K562 (cell line): ENCODE measurements around the gene KCNG4. TPM values are rescaled to one million over a fixed set of nuclear protein-coding genes. Genes with fewer than 3 reads are reported as not detected.

ENCODE experiments used
- ATAC-seq: fragments of 200-7000 bp; cut with Tn5 transposase; 3 replicates; pipeline ENCODE4 v1.9.1; 2020; ENCODE audit warnings: moderate library complexity
- BruUV-seq: library from RNA; stranded (reverse); fragments of 400-500 nt; replicated peaks from 2 replicates; lab custom pipeline; 2021; lab: Mats Ljungman, UMichigan
- CTCF ChIA-PET: fragments of 300-600 bp; formaldehyde crosslinking; extraction: SDS; loops from one replicate; lab custom pipeline; 2021; ENCODE audit warnings: low intra/inter-chr PET ratio; lab: Yijun Ruan, JAX
- POLR2A ChIA-PET: fragments of 300-600, 350-650 bp; sonication (Branson Sonifier 250); formaldehyde crosslinking; extraction: SDS; loops from one replicate; lab custom pipeline; 2021; ENCODE audit warnings: antibody characterized with exemption, inconsistent platforms; lab: Yijun Ruan, JAX
- DNase-seq, 4 experiments: peaks; one replicate each; pipeline versions ENCODE4 v3.0.0 to v3.0.0-alpha.2; 2011 to 2018; ENCODE audit warnings: low spot score in 3 of 4, mixed read lengths in 3 of 4; ENCODE audit errors: extremely low read depth in 1 of 4
- FAIRE-seq: peaks from 2 replicates; lab custom pipeline; 2011; peaks lifted over from hg19 to GRCh38; lab: Jason Lieb, UNC
- H2AFZ ChIP-seq: 2 replicates; pipeline ENCODE4 v1.6.0; 2011; ENCODE audit warnings: low read depth, low read length, control low read depth, inconsistent platforms
- H3K27ac ChIP-seq: fragments of 200-600 bp; 3 replicates; pipeline ENCODE4 v1.8.0; 2011; ENCODE audit warnings: low read depth, mild to moderate bottlenecking, control low read depth, inconsistent platforms, low read length, moderate library complexity, mixed read lengths; ENCODE audit errors: extremely low read depth
- H3K27me3 ChIP-seq, 2 experiments: fragments of 300-600 bp in 1 of 2; 2 replicates in 1 of 2; 3 replicates in 1 of 2; pipeline versions ENCODE4 v1.6.0 to v1.8.0; 2011; ENCODE audit warnings: inconsistent platforms in 2 of 2, low read length in 2 of 2, mild to moderate bottlenecking in 1 of 2, mixed read lengths in 1 of 2, moderate library complexity in 1 of 2; ENCODE audit not compliant: control insufficient read depth in 2 of 2, insufficient read depth in 2 of 2
- H3K36me3 ChIP-seq: fragments of 300-600 bp; 3 replicates; pipeline ENCODE4 v1.8.0; 2011; ENCODE audit warnings: mild to moderate bottlenecking, low read length, inconsistent platforms; ENCODE audit not compliant: control insufficient read depth, insufficient read depth
- H3K4me1 ChIP-seq, 2 experiments: fragments of 200-600 bp in 1 of 2; replicated peaks in 1 of 2; 2 replicates in 1 of 2; 3 replicates in 1 of 2; pipeline versions ENCODE4 v1.5.1 to v1.8.0; 2011; ENCODE audit warnings: inconsistent platforms in 2 of 2, low read length in 2 of 2, mild to moderate bottlenecking in 1 of 2, mixed read lengths in 1 of 2, moderate library complexity in 1 of 2; ENCODE audit not compliant: control insufficient read depth in 2 of 2, insufficient read depth in 2 of 2
- H3K4me2 ChIP-seq: 2 replicates; pipeline ENCODE4 v1.6.1; 2011; ENCODE audit warnings: low read length, control low read depth, inconsistent platforms, mixed read lengths; ENCODE audit not compliant: insufficient read depth
- H3K4me3 ChIP-seq: fragments of 200-600 bp; sonication (generic), shearing (Covaris generic); 2 replicates; pipeline ENCODE4 v1.5.1; 2016; ENCODE audit warnings: control low read depth, inconsistent platforms
- H3K79me2 ChIP-seq: fragments of 200-600 bp; 3 replicates; pipeline ENCODE4 v1.8.0; 2011; ENCODE audit warnings: low read length, inconsistent platforms; ENCODE audit not compliant: control insufficient read depth, insufficient read depth
- H3K9ac ChIP-seq, 2 experiments: 2 replicates each; pipeline versions ENCODE4 v1.6.0 to v1.6.1; 2011; ENCODE audit warnings: low read depth in 2 of 2, low read length in 2 of 2, control low read depth in 1 of 2, inconsistent platforms in 1 of 2, mild to moderate bottlenecking in 1 of 2, mixed read lengths in 1 of 2; ENCODE audit not compliant: insufficient read depth in 1 of 2
- H3K9me1 ChIP-seq: one replicate; pipeline ENCODE4 v1.6.0; 2011; ENCODE audit warnings: inconsistent platforms, mild to moderate bottlenecking, low read length, moderate library complexity; ENCODE audit not compliant: control insufficient read depth, insufficient read depth
- H3K9me3 ChIP-seq: replicated peaks from 2 replicates; pipeline ENCODE4 v1.5.1; 2011; ENCODE audit warnings: low read depth, low read length, inconsistent platforms; ENCODE audit not compliant: control insufficient read depth, insufficient read depth
- H4K20me1 ChIP-seq: replicated peaks from 2 replicates; pipeline ENCODE4 v1.6.1; 2011; ENCODE audit warnings: low read length, inconsistent platforms, mixed read lengths; ENCODE audit not compliant: control insufficient read depth, insufficient read depth
- ATF4 ChIP-seq: fragments of 450-650 bp; formaldehyde crosslinking; IDR thresholded peaks from 2 replicates; pipeline ENCODE4 v1.4.0; 2022; ENCODE audit warnings: mild to moderate bottlenecking, moderate library complexity
- DACH1 ChIP-seq: fragments of 450-650 bp; IDR thresholded peaks from 2 replicates; pipeline ENCODE4 v1.6.1; 2018; ENCODE audit not compliant: partially characterized antibody
- HNRNPH1 ChIP-seq: fragments of 200-400 bp; formaldehyde crosslinking; optimal IDR thresholded peaks from 2 replicates; pipeline ENCODE3; 2017; ENCODE audit warnings: low read depth, mild to moderate bottlenecking, low read length, moderate library complexity
- ILF3 ChIP-seq: fragments of 450-650 bp; IDR thresholded peaks from 2 replicates; pipeline ENCODE4 v1.6.1; 2018; ENCODE audit warnings: antibody characterized with exemption, mild to moderate bottlenecking, moderate library complexity, borderline replicate concordance
- LARP7 ChIP-seq: fragments of 450-650 bp; IDR thresholded peaks from 2 replicates; pipeline ENCODE4 v1.6.1; 2016
- MYBL2 ChIP-seq, 2 experiments: fragments of 450-650 bp in 1 of 2; sonication (generic) in 1 of 2; formaldehyde crosslinking in 1 of 2; IDR thresholded peaks; 2 replicates each; pipeline versions ENCODE4 v1.6.1 to v1.8.1; 2017 to 2022; ENCODE audit warnings: borderline replicate concordance in 1 of 2, inconsistent platforms in 1 of 2, low read depth in 1 of 2, mild to moderate bottlenecking in 1 of 2, missing genetic modification reagents in 1 of 2, moderate library complexity in 1 of 2
- PHF21A ChIP-seq: fragments of 450-650 bp; IDR thresholded peaks from 2 replicates; pipeline ENCODE4 v1.6.1; 2017; ENCODE audit warnings: low read depth, borderline replicate concordance
- POLR3G ChIP-seq: IDR thresholded peaks from 2 replicates; pipeline ENCODE4 v1.6.1; 2011; ENCODE audit not compliant: insufficient read length, insufficient replicate concordance; ENCODE audit errors: extremely low read depth
- PREB ChIP-seq: sonication (generic); formaldehyde crosslinking; IDR thresholded peaks from 2 replicates; pipeline ENCODE4 v1.8.1; 2023; ENCODE audit warnings: mild to moderate bottlenecking, missing genetic modification reagents
- PRPF4 ChIP-seq: fragments of 200-400 bp; formaldehyde crosslinking; IDR thresholded peaks from one replicate; pipeline ENCODE4 v1.6.1; 2017; ENCODE audit warnings: low read length, low read depth, mild to moderate bottlenecking; ENCODE audit not compliant: insufficient read depth, poor library complexity, severe bottlenecking
- RAD21 ChIP-seq, 2 experiments: fragments of 250-450 bp in 1 of 2; fragments of 450-650 bp in 1 of 2; sonication (Bioruptor Pico) in 1 of 2; formaldehyde crosslinking in 1 of 2; IDR thresholded peaks in 1 of 2; conservative IDR thresholded peaks in 1 of 2; 2 replicates each; pipeline versions ENCODE4 v1.4.0 to v1.8.0; 2020 to 2022; ENCODE audit warnings: mild to moderate bottlenecking in 2 of 2, moderate library complexity in 1 of 2
- SMARCA5 ChIP-seq: fragments of 450-650 bp; IDR thresholded peaks from 2 replicates; pipeline ENCODE4 v1.6.1; 2016
- U2AF1 ChIP-seq: fragments of 200-400 bp; formaldehyde crosslinking; optimal IDR thresholded peaks from 2 replicates; pipeline ENCODE3; 2017; ENCODE audit warnings: mild to moderate bottlenecking, low read depth, low read length, moderate library complexity
- ZNF76 ChIP-seq: fragments of 250-450 bp; sonication (Bioruptor Pico); IDR thresholded peaks from 2 replicates; pipeline ENCODE4 v1.4.0; 2020; ENCODE audit warnings: mild to moderate bottlenecking, moderate library complexity, borderline replicate concordance
- ZNF785 ChIP-seq: fragments of 250-450 bp; sonication (Bioruptor Pico); IDR thresholded peaks from 2 replicates; pipeline ENCODE4 v1.4.0; 2020; ENCODE audit warnings: mild to moderate bottlenecking
- ZSCAN32 ChIP-seq: fragments of 450-650 bp; formaldehyde crosslinking; IDR thresholded peaks from 2 replicates; pipeline ENCODE4 v1.4.0; 2020; ENCODE audit warnings: mild to moderate bottlenecking, moderate library complexity
- WGBS: fragments of 100-300 bp; shearing (Covaris generic); methylation state at CpG from one replicate; pipeline ENCODE4 v1.1.6; 2016; ENCODE audit warnings: low coverage, mixed read lengths; ENCODE audit not compliant: insufficient coverage; ENCODE audit errors: missing lambda C conversion rate; 5-methylcytosine and 5-hydroxymethylcytosine counted together
- in situ Hi-C: fragments of 300-500 bp; cut with MboI; formaldehyde crosslinking; loops from 4 replicates; pipeline ENCODE4 v1.15.0; 2018; ENCODE audit warnings: inconsistent platforms, mixed read lengths
- intact Hi-C: fragments of 100-400 bp; cut with micrococcal nuclease; formaldehyde crosslinking; loops from 2 replicates; pipeline ENCODE4 v1.14.2; 2022
- polyA plus RNA-seq, 8 experiments: library from polyadenylated mRNA; depleted of rRNA in 4 of 8; stranded (reverse) in 5 of 8; unstranded in 3 of 8; fragments of >200 nt; fragmentation: Nextera tagmentation in 2 of 8; fragmentation: Illumina TruSeq in 1 of 8; extraction: Ambion mirVana in 2 of 8; extraction: Trizol in 1 of 8; gene quantifications; 2 replicates each; pipeline versions ENCODE4 v1.2.1 to v1.2.3, GENCODE V29; 2011 to 2014; ENCODE audit warnings: inconsistent platforms in 1 of 8, missing spikeins in 1 of 8
- total RNA-seq, 7 experiments: library from RNA; depleted of rRNA in 6 of 7; stranded (reverse); fragments of >200 nt in 6 of 7; fragmentation: Illumina TruSeq in 2 of 7; extraction: Trizol in 2 of 7; gene quantifications; 2 replicates each; pipeline versions ENCODE4 v1.2.1 to v1.2.3, GENCODE V29; 2011 to 2021; ENCODE audit warnings: low replicate concordance in 1 of 7

Gene KCNG4
- total and polyA plus RNA-seq, 9 of the 15 experiments (the other 6 are each of a cell fraction or from before 2014, with no cell fraction given), result not detected

DNA sequence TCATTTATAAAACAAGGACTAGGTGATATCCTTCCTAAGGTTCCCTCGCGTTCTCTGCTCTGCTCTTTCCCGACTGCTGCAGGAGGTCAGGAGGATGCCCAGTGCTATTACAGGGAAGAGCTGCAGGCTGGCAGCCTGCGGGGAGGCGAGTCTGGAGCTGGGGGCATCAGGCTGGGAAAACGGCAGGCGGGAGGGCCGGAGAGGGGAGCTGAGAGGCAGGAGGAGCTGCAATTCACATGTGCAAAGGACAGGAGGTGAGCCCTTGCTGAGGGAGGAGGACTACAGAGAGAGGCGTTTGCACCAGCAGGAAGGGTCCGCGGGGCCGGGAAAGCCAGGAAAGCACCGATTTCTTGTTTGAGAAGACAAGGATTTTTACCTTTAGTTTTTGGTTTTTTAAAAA is 40.7 kb downstream of the KCNG4 start:
- POLR2A ChIA-PET, result interaction anchor here (0.5 to 1.5 kb wide), 5 partner anchors 9 to 1289 kb away, joined by 3 to 4 read pairs (median 3); no protein-coding TSS in a partner anchor
- peaks cover 0 to 33% of the 10 kb centered on the region in 2 experiments; a peak in 3 of 5 replicates for H3K4me1 ChIP-seq

More for the DNA sequence above, 40.7 kb downstream of the KCNG4 start:
- no peak for DNase-seq
- 3% methylated on average over 13 of the region's 13 CpGs for WGBS
- CTCF ChIA-PET, result interaction anchor here (0.6 kb wide), 1 partner anchor 10 kb away, joined by 3 read pairs; no protein-coding TSS in a partner anchor
- H2AFZ ChIP-seq, result no peak overlapping the region
- H3K9me1 ChIP-seq, result peaks cover 4% of the 10 kb centered on the region
- in situ Hi-C loops (no loop called here), intact Hi-C loops (no loop called here)
- FAIRE-seq, result no peak
- peaks cover 70 to 71% of the 10 kb centered on the region in 2 experiments for H3K27me3 ChIP-seq
- H4K20me1 ChIP-seq, result peaks cover 12% of the 10 kb centered on the region
- no peak overlapping the region for H3K4me3 ChIP-seq
- no peaks in the 10 kb centered on the region for H3K36me3 ChIP-seq
- no peak overlapping the region for H3K9ac ChIP-seq
- no peak overlapping the region for H3K27ac ChIP-seq
- no peak overlapping the region for H3K4me2 ChIP-seq
- TF ChIP-seq ATF4 (CRISPR knock-in tag) (no peak), LARP7 (no peak), U2AF1 (no peak), PHF21A (no peak), HNRNPH1 (no peak), ZSCAN32 (no peak), SMARCA5 (no peak), PRPF4 (no peak), ZNF76 (CRISPR knock-in tag) (no peak), PREB (CRISPR knock-in tag) (no peak), MYBL2 (IDR thresholded peaks at IDR 0.05; ENCODE audit: low read depth) (no peak), MYBL2 (CRISPR knock-in tag; IDR thresholded peaks at IDR 0.05; ENCODE audit: borderline replicate concordance) (no peak), ILF3 (no peak), RAD21 (CRISPR knock-in tag; conservative IDR thresholded peaks at IDR 0.05 in 1 of 2, IDR thresholded peaks at IDR 0.05 in 1 of 2) (no peak), DACH1 (no peak), POLR3G (no peak), ZNF785 (CRISPR knock-in tag) (no peak)
- BruUV-seq, result no TSS peak
- no peak for ATAC-seq
- no peaks in the 10 kb centered on the region for H3K79me2 ChIP-seq
- H3K9me3 ChIP-seq, result 0 out of 2 replicates have a peak, but pooled peaks cover 2% of the 10 kb centered on the region
